ENCODE results near the gene IPO11. TPM values are rescaled to one million over a fixed set of nuclear protein-coding genes. Genes with fewer than 3 reads are reported as not detected.

IPO11 gene
- total and polyA plus RNA-seq, 2 of the 4 experiments (the other 2 are of a cell fraction), result 12.6 to 40.0 TPM

- intact Hi-C loops (cut with micrococcal nuclease) (no loop called here), dilution Hi-C loops (cut with HindIII; ENCODE audit: low sequenced_read_pairs, unreplicated experiment) (no loop called here), in situ Hi-C loops (cut with MboI; ENCODE audit: low sequenced_read_pairs) (no loop called here)
- Histone ChIP-seq H4K91ac (ENCODE audit: insufficient read depth, low read depth, low read length) (no peak overlapping the region), H3K9ac (ENCODE audit: low read depth, low read length) (no peak overlapping the region), H3K4me2 (ENCODE audit: low read depth, low read length) (no peak overlapping the region), H3K14ac (replicated peaks; ENCODE audit: low read depth, low read length) (no peak overlapping the region), H4K20me1 (ENCODE audit: insufficient read depth, low read length) (no peaks in the 10 kb centered on the region), H2BK120ac (ENCODE audit: low read depth, low read length) (no peak overlapping the region), H4K5ac (ENCODE audit: low read depth, low read length) (no peak overlapping the region), H3K9me3 (ENCODE audit: control insufficient read depth, insufficient read depth, low read length) (peaks cover 4% of the 10 kb centered on the region), H2BK20ac (ENCODE audit: low read depth, low read length) (no peak overlapping the region), H3K56ac (ENCODE audit: extremely low read depth, insufficient read depth, low read length) (no peak overlapping the region), H3K4me1 (ENCODE audit: control insufficient read depth, insufficient read depth, low read length) (no peaks in the 10 kb centered on the region), H3K36me3 (ENCODE audit: control insufficient read depth, insufficient read depth, low read length) (peaks cover 2% of the 10 kb centered on the region; the same call in 1 of the 2 replicates), H2BK5ac (ENCODE audit: low read depth, low read length, poor library complexity, severe bottlenecking) (no peak overlapping the region), H3K27me3 (ENCODE audit: control insufficient read depth, insufficient read depth, low read length) (no peaks in the 10 kb centered on the region), H2AK9ac (replicated peaks; ENCODE audit: low read depth, low read length, poor library complexity) (no peak overlapping the region), H3K23ac (ENCODE audit: low read depth, low read length) (no peak overlapping the region), H3K4me3 (ENCODE audit: insufficient read depth, low read depth, low read length) (no peak overlapping the region), H3K9me1 (ENCODE audit: insufficient read depth, low read length) (no peaks in the 10 kb centered on the region), H3K79me1 (ENCODE audit: low read depth in 1 of 2, low read length in 2 of 2) (peaks cover 0 to 2% of the 10 kb centered on the region in 2 experiments; a peak in 1 of 4 replicates), H3K27ac (ENCODE audit: insufficient read depth, low read length) (no peak overlapping the region), H2AK5ac (ENCODE audit: low read depth, low read length) (no peak overlapping the region), H2AFZ (replicated peaks; ENCODE audit: low read length, poor library complexity) (no peak overlapping the region), H2BK15ac (ENCODE audit: low read depth, low read length) (no peak overlapping the region), H3K18ac (ENCODE audit: low read depth, low read length) (no peak overlapping the region), H4K8ac (ENCODE audit: low read depth in 2 of 2, low read length in 2 of 2) (no peak overlapping the region), H3K4ac (ENCODE audit: low read depth, low read length) (no peak overlapping the region)
- POLR2A ChIA-PET (ENCODE audit: unreplicated experiment), result no interaction called here
- CTCF ChIA-PET, result no interaction called here
- ATAC-seq (ENCODE audit: low read depth) (no peak), DNase-seq (no peak)
- no peak for TF ChIP-seq NFE2L2 (IDR thresholded peaks at IDR 0.05; ENCODE audit: low read depth, low read length)
- TF ChIP-seq USF2 (IDR thresholded peaks at IDR 0.05; ENCODE audit: low read depth, low read length), result no peak
- TF ChIP-seq MAZ (IDR thresholded peaks at IDR 0.05; ENCODE audit: borderline replicate concordance, low read depth, low read length), result no peak
- no peak for TF ChIP-seq CEBPB (IDR thresholded peaks at IDR 0.05; ENCODE audit: low read depth, low read length)
- no peak for TF ChIP-seq FOS (IDR thresholded peaks at IDR 0.05; ENCODE audit: low read depth, low read length)
- no peak for TF ChIP-seq POLR2A (IDR thresholded peaks at IDR 0.05; ENCODE audit: low read depth, low read length)
- TF ChIP-seq, protein P1, sequence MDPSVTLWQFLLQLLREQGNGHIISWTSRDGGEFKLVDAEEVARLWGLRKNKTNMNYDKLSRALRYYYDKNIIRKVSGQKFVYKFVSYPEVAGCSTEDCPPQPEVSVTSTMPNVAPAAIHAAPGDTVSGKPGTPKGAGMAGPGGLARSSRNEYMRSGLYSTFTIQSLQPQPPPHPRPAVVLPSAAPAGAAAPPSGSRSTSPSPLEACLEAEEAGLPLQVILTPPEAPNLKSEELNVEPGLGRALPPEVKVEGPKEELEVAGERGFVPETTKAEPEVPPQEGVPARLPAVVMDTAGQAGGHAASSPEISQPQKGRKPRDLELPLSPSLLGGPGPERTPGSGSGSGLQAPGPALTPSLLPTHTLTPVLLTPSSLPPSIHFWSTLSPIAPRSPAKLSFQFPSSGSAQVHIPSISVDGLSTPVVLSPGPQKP (IDR thresholded peaks at IDR 0.05; ENCODE audit: borderline replicate concordance, low read depth, low read length), result no peak
- no peak for TF ChIP-seq MAFK (IDR thresholded peaks at IDR 0.05; ENCODE audit: low read depth, low read length)
- no peak for TF ChIP-seq CHD1 (IDR thresholded peaks at IDR 0.05; ENCODE audit: low read depth, low read length)
- TF ChIP-seq RAD21 (IDR thresholded peaks at IDR 0.05; ENCODE audit: low read length), result no peak
- TF ChIP-seq MXI1 (IDR thresholded peaks at IDR 0.05; ENCODE audit: borderline replicate concordance, low read depth, low read length), result no peak
- no peak for TF ChIP-seq RCOR1 (IDR thresholded peaks at IDR 0.05; ENCODE audit: insufficient replicate concordance, low read length)
- TF ChIP-seq SMC3 (IDR thresholded peaks at IDR 0.05; ENCODE audit: low read depth, low read length), result no peak
- TF ChIP-seq RFX5 (IDR thresholded peaks at IDR 0.05; ENCODE audit: low read depth, low read length), result no peak
- TF ChIP-seq BHLHE40 (IDR thresholded peaks at IDR 0.05; ENCODE audit: low read depth, low read length), result no peak
- TF ChIP-seq CTCF (conservative IDR thresholded peaks at IDR 0.05; ENCODE audit: low read depth, low read length), result no peak
- no CpG with 5 or more reads among the region's 2 CpGs for WGBS, 2 experiments (ENCODE audit: extremely low coverage in 2 of 2, insufficient read length in 1 of 2)
- no TSS peak for BruUV-seq (replicated peaks)
Measured at GRCh38 chr5:62568800-62569432, 156.4 kb downstream of the IPO11 start.

Measured in IMR-90 (cell line).